Fibroblast of lung (primary cell): ENCODE measurements around the gene NDUFV2.

ENCODE experiments used
- EZH2 ChIP-seq: IDR thresholded peaks from 2 replicates; pipeline ENCODE4 v1.5.1; 2012; ENCODE audit warnings: low read length, control low read depth, mild to moderate bottlenecking; ENCODE audit errors: missing control alignments
- TF ChIP-seq, protein P1 (sequence below), 2 donors: IDR thresholded peaks in 1 of 2; conservative IDR thresholded peaks in 1 of 2; 1 replicate in 1 of 2; 2 replicates in 1 of 2; pipeline ENCODE4 v1.5.1; 2011 to 2012; ENCODE audit warnings: low read length in 2 of 2, control low read depth in 1 of 2, inconsistent platforms in 1 of 2, low read depth in 1 of 2, mild to moderate bottlenecking in 1 of 2

GRCh38 chr18:9104244-9104901 lies 1.9 kb downstream of the NDUFV2 start:
- TF ChIP-seq, protein P1, sequence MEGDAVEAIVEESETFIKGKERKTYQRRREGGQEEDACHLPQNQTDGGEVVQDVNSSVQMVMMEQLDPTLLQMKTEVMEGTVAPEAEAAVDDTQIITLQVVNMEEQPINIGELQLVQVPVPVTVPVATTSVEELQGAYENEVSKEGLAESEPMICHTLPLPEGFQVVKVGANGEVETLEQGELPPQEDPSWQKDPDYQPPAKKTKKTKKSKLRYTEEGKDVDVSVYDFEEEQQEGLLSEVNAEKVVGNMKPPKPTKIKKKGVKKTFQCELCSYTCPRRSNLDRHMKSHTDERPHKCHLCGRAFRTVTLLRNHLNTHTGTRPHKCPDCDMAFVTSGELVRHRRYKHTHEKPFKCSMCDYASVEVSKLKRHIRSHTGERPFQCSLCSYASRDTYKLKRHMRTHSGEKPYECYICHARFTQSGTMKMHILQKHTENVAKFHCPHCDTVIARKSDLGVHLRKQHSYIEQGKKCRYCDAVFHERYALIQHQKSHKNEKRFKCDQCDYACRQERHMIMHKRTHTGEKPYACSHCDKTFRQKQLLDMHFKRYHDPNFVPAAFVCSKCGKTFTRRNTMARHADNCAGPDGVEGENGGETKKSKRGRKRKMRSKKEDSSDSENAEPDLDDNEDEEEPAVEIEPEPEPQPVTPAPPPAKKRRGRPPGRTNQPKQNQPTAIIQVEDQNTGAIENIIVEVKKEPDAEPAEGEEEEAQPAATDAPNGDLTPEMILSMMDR (conservative IDR thresholded peaks at IDR 0.05 in 1 of 2, IDR thresholded peaks at IDR 0.05 in 1 of 2; ENCODE audit: low read depth in 1 of 2, low read length in 2 of 2), result no peak
- TF ChIP-seq EZH2, result no peak
